Hematopoietic multipotent progenitor cell treated with erythropoietin and hydrocortisone succinate and interleukin-3 and kit ligand, for 4 days (in vitro differentiated cells): ENCODE results near the gene C8G.

Source experiments
- DNase-seq: peaks from one replicate; pipeline ENCODE4 v3.0.0-alpha.2; 2015

The C8G gene

DNA sequence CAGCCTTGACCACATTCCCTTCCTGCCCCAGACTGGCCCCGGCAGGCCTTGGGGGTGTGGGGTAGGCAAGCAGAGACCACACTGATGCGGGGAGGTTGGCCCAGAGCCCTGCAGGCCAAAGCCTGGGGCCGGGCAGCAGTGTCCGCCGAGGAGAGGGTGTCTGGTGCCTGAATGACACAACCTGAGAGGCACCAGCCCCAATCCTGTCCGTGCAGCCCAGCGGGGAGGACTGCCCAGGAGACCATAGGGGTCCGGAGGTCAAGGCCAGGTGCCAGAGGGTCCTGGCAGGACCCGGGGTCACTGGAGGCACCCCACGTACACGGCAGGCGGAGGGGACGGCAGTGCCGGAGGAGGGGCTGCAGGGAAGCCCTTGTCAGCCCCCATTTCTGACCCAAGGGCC, 26.7 kb downstream of the C8G start:
- DNase-seq, result no peak

DNA sequence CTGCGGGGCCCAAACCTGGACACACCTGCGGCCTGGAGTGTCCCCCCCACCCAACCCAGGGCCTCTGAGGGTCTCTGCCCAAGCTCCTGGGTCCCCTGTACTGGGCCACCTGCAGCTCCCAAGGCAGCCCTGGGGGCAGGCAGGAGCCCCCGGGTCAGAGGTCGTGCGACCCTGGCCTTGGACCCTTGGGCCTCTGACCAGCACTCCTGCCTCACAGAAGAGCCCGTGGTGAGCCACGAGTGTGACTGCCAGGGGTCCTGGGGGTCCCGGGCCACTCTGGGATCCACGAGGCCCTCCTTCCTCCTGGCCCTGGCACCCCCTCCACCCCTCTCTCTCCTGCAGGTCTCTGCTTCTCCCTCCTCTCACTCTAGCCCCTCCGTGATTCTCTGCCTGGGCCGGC, 27.3 kb downstream of the C8G start:
- DNase-seq, result no peak

DNA sequence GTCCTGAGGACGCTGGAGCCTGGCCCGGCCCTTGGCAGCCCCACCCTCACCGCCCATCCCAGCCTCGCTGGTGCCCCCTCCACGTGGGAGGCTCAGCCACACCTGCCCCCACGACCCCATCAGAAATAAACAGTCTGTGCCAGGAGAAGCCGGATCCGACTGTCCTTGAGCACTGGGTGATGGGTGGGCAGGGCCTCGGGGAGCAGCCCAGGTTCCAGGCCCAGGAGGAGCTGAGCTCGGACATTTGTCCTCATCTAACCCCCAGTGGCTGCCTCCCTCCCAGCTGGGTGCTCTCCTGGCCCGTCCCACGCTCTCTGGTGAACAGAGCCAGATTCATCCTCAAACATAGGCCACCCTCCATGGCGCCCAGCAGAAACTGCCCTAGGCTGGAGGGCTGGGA, 27.7 kb downstream of the C8G start:
- DNase-seq, result no peak

- no peak for DNase-seq
Measured at GRCh38 chr9:136973618-136974617, 28.9 kb downstream of the C8G start.

GRCh38 chr9:136974817-136975535, 29.9 kb downstream of the C8G start:
- peak; percentile 64 for DNase-seq

GRCh38 chr9:136975644-136976043, 30.6 kb downstream of the C8G start:
- peak; percentile 98 for DNase-seq

DNA sequence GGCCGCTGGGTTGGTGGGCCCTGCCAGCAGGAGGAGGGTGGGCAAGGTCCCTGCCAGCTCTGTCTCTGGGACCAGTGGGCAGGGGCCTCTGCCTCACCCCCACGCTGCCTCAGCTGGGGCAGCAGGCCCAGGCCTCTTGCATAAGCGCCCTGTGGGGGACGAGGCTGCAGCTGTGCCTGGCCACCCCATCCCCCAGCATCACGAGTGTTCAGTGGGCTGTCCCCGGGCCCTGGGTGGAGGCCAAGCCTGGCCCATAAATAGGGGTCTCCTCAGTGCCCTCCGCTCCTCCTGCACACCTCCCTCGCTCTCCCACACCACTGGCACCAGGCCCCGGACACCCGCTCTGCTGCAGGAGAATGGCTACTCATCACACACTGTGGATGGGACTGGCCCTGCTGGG, 32.2 kb downstream of the C8G start, which contains the start of gene PTGDS:
Gene PTGDS, plus strand, starts transcription at position 282 of the 400 bp plus-strand sequence. Its CDS starts 75 bp downstream, at position 357.
- no peak for DNase-seq

- DNase-seq, result no peak
Measured at GRCh38 chr9:136977649-136978072, 32.6 kb downstream of the C8G start.

DNA sequence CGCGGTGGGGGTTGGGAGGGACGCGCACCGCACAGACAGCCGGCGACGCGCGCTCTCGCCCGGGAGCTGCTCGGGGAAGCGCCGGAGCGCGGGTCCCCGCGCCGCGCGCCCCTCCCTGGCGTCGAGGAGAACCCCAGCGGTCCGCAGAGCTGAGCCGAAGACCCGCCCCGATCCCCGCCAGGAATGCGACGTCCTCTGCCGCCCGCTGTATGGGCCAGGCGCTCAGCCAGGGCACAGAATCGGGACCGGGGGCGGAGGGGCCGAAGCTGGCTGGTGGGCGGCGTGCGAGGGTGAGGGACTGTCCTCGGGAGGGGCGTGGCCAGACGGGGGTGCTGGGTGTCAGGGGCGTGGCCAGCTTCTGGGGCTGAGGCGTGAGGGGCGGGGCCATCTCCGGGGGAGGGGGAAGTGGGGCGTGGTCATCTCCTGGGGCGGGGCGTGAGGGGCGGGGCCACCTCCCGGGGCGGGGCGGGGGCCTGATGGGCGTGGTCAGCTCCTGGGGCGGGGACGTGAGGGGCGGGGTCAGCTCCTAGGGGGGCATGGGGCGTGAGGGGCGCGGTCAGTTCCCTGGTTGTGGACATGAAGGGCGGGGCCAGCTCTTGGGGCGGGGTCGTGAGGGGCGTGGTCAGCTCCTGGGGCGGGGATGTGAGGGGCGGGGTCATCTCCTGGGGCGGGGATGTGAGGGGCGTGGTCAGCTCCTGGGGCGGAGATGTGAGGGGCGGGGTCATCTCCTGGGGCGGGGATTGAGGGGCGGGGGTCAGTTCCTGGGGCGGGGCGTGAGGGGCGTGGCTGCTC, 33.2 kb downstream of the C8G start:
- peak; percentile 86 for DNase-seq

- DNase-seq, result no peak
Measured at GRCh38 chr9:136978865-136979544, 34.0 kb downstream of the C8G start.

- DNase-seq, result no peak
Measured at GRCh38 chr9:136979769-136980587, 34.9 kb downstream of the C8G start.

- DNase-seq, result no peak
Measured at GRCh38 chr9:136980669-136981478, 35.8 kb downstream of the C8G start.

DNA sequence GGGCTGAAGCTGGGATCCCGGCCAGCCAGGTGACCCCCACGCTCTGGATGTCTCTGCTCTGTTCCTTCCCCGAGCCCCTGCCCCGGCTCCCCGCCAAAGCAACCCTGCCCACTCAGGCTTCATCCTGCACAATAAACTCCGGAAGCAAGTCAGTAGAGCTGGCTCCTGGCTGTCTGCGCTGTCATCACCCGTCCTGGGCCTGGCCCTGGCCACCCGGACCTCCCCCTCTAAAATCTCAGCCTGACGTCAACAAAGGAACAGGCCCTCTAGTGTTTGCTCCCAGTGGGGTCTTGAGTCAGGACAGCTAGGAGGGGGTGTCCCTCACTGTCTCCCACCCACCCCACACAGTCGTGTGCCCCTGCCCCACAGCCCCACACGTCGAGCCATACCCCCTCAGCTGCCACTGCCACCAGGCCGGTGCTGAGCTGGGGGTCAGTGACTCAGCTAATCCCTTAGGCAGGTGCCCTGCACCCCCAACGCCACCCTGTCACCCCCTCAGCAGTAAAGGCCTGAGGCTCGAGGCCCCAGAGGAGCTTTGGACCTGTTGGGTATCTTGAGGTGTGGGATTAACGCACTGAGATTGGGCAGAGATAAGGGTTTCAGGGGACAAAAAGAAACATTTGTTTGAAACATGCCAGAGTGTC, 36.7 kb downstream of the C8G start:
- no peak for DNase-seq

DNA sequence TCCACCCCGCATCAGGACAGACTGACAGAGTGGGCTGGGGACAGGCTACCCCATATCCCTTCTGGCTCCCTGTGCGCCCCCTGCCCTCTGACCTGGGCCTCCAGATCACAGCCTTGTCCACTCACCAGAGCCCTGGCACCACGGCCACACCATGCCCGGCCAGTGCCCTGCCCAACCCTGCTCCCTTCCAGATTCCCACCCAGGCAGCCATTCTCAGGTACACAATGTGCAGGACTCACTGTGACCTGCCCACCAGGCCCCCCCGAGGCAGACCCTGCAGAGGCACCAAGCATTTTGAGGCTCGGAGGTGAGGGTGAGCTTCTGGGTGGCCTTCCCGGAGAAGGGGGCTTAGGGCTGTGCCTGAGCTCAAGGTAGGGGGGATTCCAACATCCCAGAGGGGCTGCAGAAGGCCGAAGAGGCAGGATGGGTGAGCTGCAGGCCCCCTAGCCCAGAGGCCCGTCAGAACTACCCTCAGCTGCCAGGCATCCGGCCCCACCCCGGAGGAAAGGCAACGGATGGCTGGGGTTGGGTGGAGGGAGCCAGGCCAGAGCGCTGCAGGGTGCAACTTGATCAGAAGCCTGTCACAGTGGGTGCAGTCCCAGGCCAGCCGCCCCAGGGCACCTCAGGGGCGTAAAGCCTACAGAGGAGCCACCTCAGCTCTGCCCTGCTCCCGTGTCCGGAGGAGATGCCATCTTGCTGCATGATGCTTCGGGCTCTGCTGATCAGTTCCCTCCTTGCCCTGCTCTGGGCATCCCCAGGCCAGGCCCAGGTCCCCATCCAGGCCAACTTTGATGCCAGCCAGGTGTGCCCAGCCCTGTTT, 37.4 kb downstream of the C8G start, which contains the start of gene LCNL1:
Gene LCNL1, plus strand, starts transcription at position 762 of the 820 bp plus-strand sequence. CDS start 594 bp downstream, outside the sequence.
- no peak for DNase-seq

GRCh38 chr9:136983167-136983566, 38.1 kb downstream of the C8G start:
- no peak for DNase-seq

DNA sequence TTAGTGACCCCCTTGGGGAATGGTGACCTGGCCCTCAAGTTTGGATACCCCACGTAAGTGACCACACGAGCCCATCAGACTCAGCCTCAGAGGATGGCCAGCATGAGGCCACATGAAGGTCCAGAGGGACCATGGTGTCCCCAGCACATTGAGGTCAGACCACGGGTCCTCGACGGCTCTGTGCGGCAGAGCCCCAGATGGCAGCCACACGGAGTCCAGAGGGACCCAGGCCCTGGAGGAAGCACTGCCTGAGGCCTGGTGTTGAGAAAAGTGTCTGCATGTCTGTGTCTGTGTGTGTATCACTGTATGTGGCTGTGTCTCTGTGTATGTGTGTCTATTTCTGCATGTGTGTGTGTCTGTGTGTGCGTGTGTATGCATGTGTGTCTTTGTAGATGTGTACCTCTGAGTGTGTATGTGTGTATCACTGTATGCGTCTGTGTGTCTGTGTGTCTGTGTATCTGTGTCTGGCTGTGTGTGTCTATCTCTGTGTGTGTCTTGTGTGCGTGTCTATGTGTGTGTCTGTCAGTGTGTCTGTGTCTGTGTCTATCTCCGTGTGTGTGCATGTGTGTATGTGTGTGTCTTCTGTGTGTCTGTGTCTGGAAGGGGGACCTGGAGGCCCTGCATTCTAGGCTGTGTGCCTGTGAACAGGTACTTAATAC, 38.7 kb downstream of the C8G start:
- no peak for DNase-seq

DNA sequence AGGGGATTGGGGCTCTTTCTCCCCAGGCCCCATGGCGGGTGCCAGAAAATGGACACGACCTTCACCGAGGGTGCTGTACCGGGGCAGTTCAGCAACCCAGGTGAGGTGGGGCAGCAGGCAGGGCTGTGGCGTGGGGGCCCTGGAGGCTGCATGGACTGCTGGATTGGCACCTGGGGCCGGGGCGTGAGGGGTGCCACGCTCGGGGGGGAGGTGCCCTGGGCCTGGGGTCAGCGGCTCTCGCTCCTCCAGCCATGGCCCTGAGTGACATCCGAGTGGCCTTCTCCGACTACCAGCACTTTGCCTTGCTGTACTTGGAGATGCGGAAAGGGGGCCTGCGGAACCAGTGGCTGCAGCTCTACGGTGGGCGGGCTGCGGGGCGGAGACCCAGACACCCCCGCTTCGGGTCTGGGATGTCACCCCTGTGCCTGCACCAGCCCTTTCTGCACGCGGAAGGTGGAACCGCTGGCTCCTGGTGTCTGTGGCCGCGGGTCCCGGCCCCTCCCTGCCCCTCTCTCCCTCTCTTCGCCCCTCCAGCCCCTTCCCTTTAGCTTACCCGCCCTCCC, 39.5 kb downstream of the C8G start:
- no peak for DNase-seq

DNA sequence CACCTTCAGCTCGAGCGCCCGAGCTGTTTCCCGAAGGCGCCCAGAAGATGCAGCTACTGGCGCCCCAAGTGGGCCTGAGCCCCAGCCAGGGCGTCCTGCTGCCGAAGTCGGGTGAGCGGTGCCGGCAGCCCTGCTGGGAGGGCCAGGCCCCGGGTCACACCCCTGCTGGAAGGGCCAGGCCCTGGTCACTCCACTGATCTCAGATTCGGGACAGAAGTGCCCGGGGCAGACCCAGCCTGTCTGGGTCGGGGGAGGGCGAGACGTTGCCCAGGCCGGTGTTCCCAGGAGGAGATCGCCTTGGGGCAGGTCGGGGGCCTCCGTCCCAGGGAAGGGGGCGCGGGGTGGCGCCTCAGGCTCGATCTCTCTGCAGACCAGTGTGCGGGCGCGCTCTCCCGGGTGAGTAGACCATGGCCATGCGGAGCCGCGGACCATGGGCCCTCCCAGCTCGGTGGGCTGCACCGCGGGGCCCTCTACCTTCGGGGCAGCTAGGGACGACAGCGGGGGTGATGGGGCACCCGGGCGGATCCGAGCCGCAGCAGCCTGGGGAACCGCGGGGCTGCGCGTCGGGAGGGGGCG, 40.1 kb downstream of the C8G start:
- no peak for DNase-seq
